A673 (cell line): ENCODE measurements around the gene STIMATE.

Experiments
- CTCF ChIP-seq: fragments of 300-800, 200-600 bp; sonication (generic); conservative IDR thresholded peaks from 2 replicates; pipeline ENCODE4 v1.5.1; 2017; ENCODE audit warnings: low read depth, mild to moderate bottlenecking, antibody characterized with exemption, low read length, moderate library complexity, mixed read lengths
- EZH2 ChIP-seq: fragments of 200-600 bp; sonication (generic); IDR thresholded peaks from 2 replicates; pipeline ENCODE4 v1.6.1; 2017; ENCODE audit warnings: borderline replicate concordance, low read depth, mild to moderate bottlenecking, mixed read lengths, antibody characterized with exemption, low read length; ENCODE audit not compliant: poor library complexity, severe bottlenecking

DNA sequence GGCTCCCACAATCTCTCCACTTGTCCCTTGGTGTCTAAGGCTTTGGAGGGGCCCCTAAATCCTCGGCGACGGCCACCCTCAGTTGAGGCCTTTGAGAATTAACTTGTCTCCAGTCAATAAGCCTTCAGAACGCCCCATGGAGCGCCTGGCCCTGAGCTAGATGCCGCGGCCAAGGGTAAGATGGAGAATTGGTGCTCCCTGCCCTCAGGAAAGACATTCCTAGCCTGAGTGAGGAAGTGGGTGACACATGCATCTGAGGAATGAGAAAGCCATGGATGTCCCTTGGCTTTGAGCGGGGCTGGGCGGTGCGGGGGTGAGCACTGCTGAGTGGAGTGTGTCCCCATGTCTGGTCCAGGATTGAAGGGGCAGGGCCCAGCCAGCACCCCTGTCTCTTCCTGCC, 80.1 kb downstream of the STIMATE start:
- no peak for TF ChIP-seq CTCF
- no peak for TF ChIP-seq EZH2
